Stimulated activated effector memory CD8-positive, alpha-beta T cell treated with anti-CD3 and anti-CD28 coated beads, Interleukin-12 subunit alpha, Interleukin-12 subunit beta, amount 100 ng/mL, for 72 hours (primary cell): ENCODE results near the gene MLXIPL.
"Not testable (repeated sequence)": the region's sequence is repeated elsewhere in the genome, so short reads cannot be mapped to it uniquely, and the experiment has no call there.

Experiments used
- ATAC-seq: fragments of 150-1000 bp; cut with Tn5 transposase; 2 replicates; pipeline ENCODE4 v1.10.0; 2021
- DNase-seq, 2 donors: peaks; one replicate each; pipeline ENCODE4 v3.0.0; 2021 to 2022; ENCODE audit warnings: low spot score in 2 of 2
- H3K27ac Mint-ChIP-seq: one replicate; pipeline ENCODE4 v1.8.0; 2022; ENCODE audit warnings: mild to moderate bottlenecking, mixed read lengths
- H3K36me3 Mint-ChIP-seq: one replicate; pipeline ENCODE4 v1.8.0; 2022; ENCODE audit warnings: mild to moderate bottlenecking, mixed read lengths
- H3K4me1 Mint-ChIP-seq: one replicate; pipeline ENCODE4 v1.8.0; 2022; ENCODE audit warnings: mixed read lengths
- H3K4me3 Mint-ChIP-seq: one replicate; pipeline ENCODE4 v1.8.0; 2022; ENCODE audit warnings: mild to moderate bottlenecking, mixed read lengths
- H3K9me3 Mint-ChIP-seq: one replicate; pipeline ENCODE4 v1.8.0; 2022; ENCODE audit warnings: mixed read lengths

Gene MLXIPL

GRCh38 chr7:73560109-73560835 is 64.0 kb downstream of the MLXIPL start:
- Mint-ChIP-seq H3K4me3 (no peak overlapping the region), H3K36me3 (peaks cover 30% of the 10 kb centered on the region), H3K9me3 (no peaks in the 10 kb centered on the region), H3K4me1 (peaks cover 30% of the 10 kb centered on the region), H3K27ac (peak overlapping the region; percentile 58)
- no peak for DNase-seq
- peak; percentile 39 for ATAC-seq

DNA sequence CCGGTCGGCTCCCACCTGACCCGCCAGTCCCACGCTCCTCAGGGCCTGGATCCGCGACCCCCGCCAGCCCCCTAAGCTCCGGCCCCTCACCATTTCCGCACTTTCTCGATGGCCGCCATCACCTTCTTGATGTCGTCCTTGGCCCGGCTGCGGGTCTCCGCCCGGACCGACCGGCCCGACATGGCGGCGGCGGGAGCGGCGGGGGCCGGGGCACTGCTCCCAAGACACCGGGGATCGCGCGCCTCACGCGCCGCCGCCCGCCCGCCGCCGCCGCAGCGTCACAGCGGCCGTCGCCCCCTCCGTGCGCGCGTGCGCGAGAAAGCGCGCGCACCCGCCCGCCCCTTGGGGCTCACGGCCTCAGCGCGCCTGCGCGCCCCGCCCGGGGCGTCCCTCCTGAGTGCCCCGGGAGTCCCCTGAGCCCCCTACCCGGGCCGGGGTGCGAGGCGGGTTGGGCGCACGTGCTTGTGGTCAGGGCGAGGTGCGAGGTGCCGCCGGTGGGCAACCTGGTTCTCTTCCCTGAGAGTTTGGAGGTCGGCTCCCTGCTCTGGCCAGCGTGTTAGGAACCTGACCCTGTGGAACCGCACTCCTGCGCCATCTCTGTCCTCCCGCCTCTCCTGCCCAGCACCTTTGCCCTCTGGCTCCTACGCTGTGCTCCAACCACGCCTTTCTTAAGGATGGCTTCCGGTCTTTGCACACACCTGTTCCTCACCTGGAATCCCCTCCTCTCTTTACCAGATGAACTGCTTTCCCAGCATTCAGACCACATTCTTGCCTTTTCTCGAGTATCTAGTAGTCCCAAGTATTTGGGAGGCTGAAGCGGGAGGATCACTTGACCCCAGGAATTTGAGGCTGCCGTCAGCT is 66.7 kb downstream of the MLXIPL start, which contains the start of gene BCL7B:
Gene BCL7B (minus strand): TSS at position 294 of the 861 bp plus-strand sequence. CDS start 112 bp downstream, at position 182.
- Mint-ChIP-seq H3K4me3 (peak within 1 kb of the TSS; percentile 91), H3K9me3 (no peaks in the 10 kb centered on the region), H3K4me1 (peaks cover 47% of the 10 kb centered on the region), H3K27ac (peak within 1 kb of the TSS; percentile 95), H3K36me3 (peaks cover 57% of the 10 kb centered on the region)
- ATAC-seq (peak; percentile 74), DNase-seq (peak; percentile 81 to 91)

DNA sequence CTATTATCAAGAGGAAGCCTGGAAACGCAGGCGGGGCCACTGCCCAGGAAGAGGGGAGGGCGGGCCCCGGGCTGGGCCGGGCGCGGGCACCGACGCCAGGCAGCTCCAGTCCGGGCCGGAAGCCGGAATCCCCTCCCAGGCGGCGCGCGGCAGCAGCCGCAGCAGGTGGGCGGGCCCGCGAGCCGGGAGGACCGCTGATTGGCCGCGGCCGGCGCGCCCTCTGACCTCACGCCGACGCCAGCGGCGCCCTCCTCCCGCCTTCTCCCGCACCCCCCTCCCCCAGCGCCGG is 67.3 kb downstream of the MLXIPL start:
- Mint-ChIP-seq H3K4me3 (peak overlapping the region; percentile 91), H3K4me1 (peaks cover 47% of the 10 kb centered on the region), H3K36me3 (peaks cover 61% of the 10 kb centered on the region), H3K27ac (peak overlapping the region; percentile 95), H3K9me3 (no peaks in the 10 kb centered on the region)
- peak; percentile 94 for ATAC-seq
- DNase-seq, result peak; percentile 86 to 92

- Mint-ChIP-seq H3K36me3 (peaks cover 64% of the 10 kb centered on the region), H3K9me3 (no peaks in the 10 kb centered on the region), H3K4me1 (peaks cover 47% of the 10 kb centered on the region), H3K4me3 (peak overlapping the region; percentile 91), H3K27ac (peak overlapping the region; percentile 95)
- DNase-seq (no peak), ATAC-seq (no peak)
These were observed 67.9 kb downstream of the MLXIPL start for GRCh38 chr7:73556208-73557107.

GRCh38 chr7:73555411-73555982 is 68.8 kb downstream of the MLXIPL start:
- no peaks in the 10 kb centered on the region for H3K9me3 Mint-ChIP-seq
- H3K4me3 Mint-ChIP-seq, result peak overlapping the region; percentile 91
- H3K27ac Mint-ChIP-seq, result peak overlapping the region; percentile 75
- no peak for ATAC-seq
- DNase-seq, result no peak
- peaks cover 41% of the 10 kb centered on the region for H3K4me1 Mint-ChIP-seq
- H3K36me3 Mint-ChIP-seq, result peaks cover 73% of the 10 kb centered on the region

GRCh38 chr7:73550093-73550492 is 74.2 kb downstream of the MLXIPL start:
- Mint-ChIP-seq H3K4me1 (peaks cover 41% of the 10 kb centered on the region), H3K27ac (peak overlapping the region; percentile 78)
- not testable (repeated sequence) for ATAC-seq

GRCh38 chr7:73549176-73549575 is 75.1 kb downstream of the MLXIPL start:
- Mint-ChIP-seq H3K9me3 (no peaks in the 10 kb centered on the region), H3K4me1 (peaks cover 32% of the 10 kb centered on the region), H3K36me3 (peaks cover 100% of the 10 kb centered on the region), H3K4me3 (no peak overlapping the region), H3K27ac (peak overlapping the region; percentile 78)
- DNase-seq, result no peak
- ATAC-seq, result no peak

More at GRCh38 chr7:73550093-73550492, 74.2 kb downstream of the MLXIPL start:
- H3K36me3 Mint-ChIP-seq, result peaks cover 100% of the 10 kb centered on the region
- H3K9me3 Mint-ChIP-seq, H3K4me3 Mint-ChIP-seq, DNase-seq: not testable (repeated sequence)

- DNase-seq (no peak), ATAC-seq (no peak)
- peak overlapping the region; percentile 78 for H3K27ac Mint-ChIP-seq
- H3K36me3 Mint-ChIP-seq, result peaks cover 100% of the 10 kb centered on the region
- H3K4me3 Mint-ChIP-seq, result no peak overlapping the region
- H3K9me3 Mint-ChIP-seq, result no peaks in the 10 kb centered on the region
- H3K4me1 Mint-ChIP-seq, result peaks cover 24% of the 10 kb centered on the region
These were observed 76.5 kb downstream of the MLXIPL start for GRCh38 chr7:73547841-73548240.

DNA sequence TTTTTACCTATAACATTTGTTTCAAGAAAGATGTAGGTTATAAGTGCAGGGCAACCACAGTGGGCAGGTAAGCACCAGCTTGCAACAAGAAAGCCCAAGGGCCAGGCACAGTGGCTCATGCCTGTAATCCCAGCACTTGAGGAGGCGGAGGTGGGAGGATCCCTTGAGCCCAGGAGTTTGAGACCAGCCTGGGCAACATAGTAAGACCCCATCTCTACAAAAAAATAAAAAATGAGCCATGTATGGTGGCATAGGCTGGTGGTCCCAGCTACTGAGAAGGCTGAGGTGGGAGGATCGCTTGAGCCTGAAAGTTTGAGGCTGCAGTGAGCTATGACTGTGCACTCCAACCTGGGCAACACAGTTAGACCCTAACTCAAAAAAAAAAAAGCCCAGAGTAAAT is 79.6 kb downstream of the MLXIPL start:
- no peaks in the 10 kb centered on the region for H3K9me3 Mint-ChIP-seq
- peaks cover 100% of the 10 kb centered on the region for H3K36me3 Mint-ChIP-seq
- no peak overlapping the region for H3K27ac Mint-ChIP-seq

More for the DNA sequence above, 79.6 kb downstream of the MLXIPL start:
- Mint-ChIP-seq H3K4me3 (no peak overlapping the region), H3K4me1 (peaks cover 27% of the 10 kb centered on the region)
- DNase-seq, result no peak
- ATAC-seq, result no peak
